DOHH2 (cell line): ENCODE results near the gene SLIT1.

Experiments used
- H3F3A ChIP-seq: fragments of 200-600 bp; sonication (generic), shearing (Covaris generic); 2 replicates; pipeline ENCODE4 v1.6.0; 2016; ENCODE audit warnings: antibody characterized with exemption, mild to moderate bottlenecking; ENCODE audit not compliant: control insufficient read depth, insufficient read depth
- H3K27ac ChIP-seq: fragments of 200-600 bp; sonication (generic); 2 replicates; pipeline ENCODE4 v1.5.1; 2014; ENCODE audit warnings: low read depth, mild to moderate bottlenecking, low read length, moderate library complexity
- H3K27me3 ChIP-seq: fragments of 200-600 bp; sonication (generic); 2 replicates; pipeline ENCODE4 v1.6.1; 2014; ENCODE audit warnings: mild to moderate bottlenecking, low read length, mixed read lengths; ENCODE audit not compliant: control insufficient read depth
- H3K36me3 ChIP-seq: fragments of 200-600 bp; sonication (generic); 2 replicates; pipeline ENCODE4 v1.6.1; 2014; ENCODE audit warnings: mild to moderate bottlenecking, low read length, moderate library complexity, mixed read lengths; ENCODE audit not compliant: control insufficient read depth
- H3K4me1 ChIP-seq: fragments of 200-600 bp; sonication (generic); 2 replicates; pipeline ENCODE4 v1.6.1; 2014; ENCODE audit warnings: mild to moderate bottlenecking, low read length, mixed read lengths; ENCODE audit not compliant: control insufficient read depth
- H3K4me2 ChIP-seq: fragments of 200-600 bp; sonication (generic); 2 replicates; pipeline ENCODE4 v1.6.0; 2014; ENCODE audit warnings: mild to moderate bottlenecking, low read length, moderate library complexity
- H3K4me3 ChIP-seq: fragments of 200-600 bp; sonication (generic); 2 replicates; pipeline ENCODE4 v1.5.1; 2014; ENCODE audit warnings: mild to moderate bottlenecking, low read length, mixed read lengths
- H3K79me2 ChIP-seq: fragments of 200-600 bp; sonication (generic); 2 replicates; pipeline ENCODE4 v1.6.1; 2014; ENCODE audit warnings: mild to moderate bottlenecking, low read length, mixed read lengths; ENCODE audit not compliant: control insufficient read depth
- H3K9me2 ChIP-seq: fragments of 200-600 bp; sonication (generic); replicated peaks from 2 replicates; pipeline ENCODE4 v1.6.1; 2014; ENCODE audit warnings: mild to moderate bottlenecking, low read length, mixed read lengths; ENCODE audit not compliant: control insufficient read depth
- H3K9me3 ChIP-seq: fragments of 200-600 bp; sonication (generic); 2 replicates; pipeline ENCODE4 v1.6.1; 2014; ENCODE audit warnings: antibody characterized with exemption, low read length, mixed read lengths; ENCODE audit not compliant: control insufficient read depth, insufficient read depth
- H4K20me1 ChIP-seq: fragments of 200-600 bp; sonication (generic); 2 replicates; pipeline ENCODE4 v1.6.0; 2014; ENCODE audit warnings: low read depth, mild to moderate bottlenecking, antibody characterized with exemption, low read length, moderate library complexity; ENCODE audit not compliant: control insufficient read depth, insufficient read depth
- EZH2phosphoT487 ChIP-seq: fragments of 200-600 bp; sonication (generic); IDR thresholded peaks from 2 replicates; pipeline ENCODE4 v1.6.1; 2017; ENCODE audit warnings: borderline replicate concordance, mild to moderate bottlenecking, antibody characterized with exemption, low read length, moderate library complexity, mixed read lengths
- TF ChIP-seq, protein P1 (sequence below): fragments of 200-600 bp; sonication (generic); IDR thresholded peaks from one replicate; pipeline ENCODE4 v1.5.1; 2014; ENCODE audit warnings: antibody characterized with exemption, mild to moderate bottlenecking, low read depth, low read length; ENCODE audit not compliant: poor library complexity, severe bottlenecking

Gene SLIT1

GRCh38 chr10:96968682-96969423, 216.9 kb downstream of the SLIT1 start:
- no peaks in the 10 kb centered on the region for H3K9me2 ChIP-seq
- no peaks in the 10 kb centered on the region for H3K79me2 ChIP-seq
- H4K20me1 ChIP-seq = no peaks in the 10 kb centered on the region
- no peaks in the 10 kb centered on the region for H3K36me3 ChIP-seq
- H3K4me1 ChIP-seq = peaks cover 9% of the 10 kb centered on the region
- no peaks in the 10 kb centered on the region for H3K27me3 ChIP-seq
- H3K27ac ChIP-seq = no peak overlapping the region
- TF ChIP-seq, protein P1, sequence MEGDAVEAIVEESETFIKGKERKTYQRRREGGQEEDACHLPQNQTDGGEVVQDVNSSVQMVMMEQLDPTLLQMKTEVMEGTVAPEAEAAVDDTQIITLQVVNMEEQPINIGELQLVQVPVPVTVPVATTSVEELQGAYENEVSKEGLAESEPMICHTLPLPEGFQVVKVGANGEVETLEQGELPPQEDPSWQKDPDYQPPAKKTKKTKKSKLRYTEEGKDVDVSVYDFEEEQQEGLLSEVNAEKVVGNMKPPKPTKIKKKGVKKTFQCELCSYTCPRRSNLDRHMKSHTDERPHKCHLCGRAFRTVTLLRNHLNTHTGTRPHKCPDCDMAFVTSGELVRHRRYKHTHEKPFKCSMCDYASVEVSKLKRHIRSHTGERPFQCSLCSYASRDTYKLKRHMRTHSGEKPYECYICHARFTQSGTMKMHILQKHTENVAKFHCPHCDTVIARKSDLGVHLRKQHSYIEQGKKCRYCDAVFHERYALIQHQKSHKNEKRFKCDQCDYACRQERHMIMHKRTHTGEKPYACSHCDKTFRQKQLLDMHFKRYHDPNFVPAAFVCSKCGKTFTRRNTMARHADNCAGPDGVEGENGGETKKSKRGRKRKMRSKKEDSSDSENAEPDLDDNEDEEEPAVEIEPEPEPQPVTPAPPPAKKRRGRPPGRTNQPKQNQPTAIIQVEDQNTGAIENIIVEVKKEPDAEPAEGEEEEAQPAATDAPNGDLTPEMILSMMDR = no peak
- no peak for TF ChIP-seq EZH2phosphoT487
- H3K9me3 ChIP-seq = no peaks in the 10 kb centered on the region
- H3K4me2 ChIP-seq = no peak overlapping the region
- H3F3A ChIP-seq = no peaks in the 10 kb centered on the region
- H3K4me3 ChIP-seq = no peak overlapping the region

GRCh38 chr10:96967847-96968246, 217.9 kb downstream of the SLIT1 start:
- TF ChIP-seq, protein P1 = no peak
- no peak for TF ChIP-seq EZH2phosphoT487
- Histone ChIP-seq H3K27ac (no peak overlapping the region), H3F3A (no peaks in the 10 kb centered on the region), H3K9me3 (no peaks in the 10 kb centered on the region), H4K20me1 (no peaks in the 10 kb centered on the region), H3K4me1 (no peaks in the 10 kb centered on the region; the same call in 1 of the 2 replicates), H3K27me3 (no peaks in the 10 kb centered on the region), H3K79me2 (no peaks in the 10 kb centered on the region), H3K36me3 (no peaks in the 10 kb centered on the region), H3K4me2 (no peak overlapping the region), H3K9me2 (no peaks in the 10 kb centered on the region), H3K4me3 (no peak overlapping the region)

- Histone ChIP-seq H3K27ac (no peak overlapping the region), H3K9me3 (no peaks in the 10 kb centered on the region), H3K27me3 (no peaks in the 10 kb centered on the region), H3K79me2 (no peaks in the 10 kb centered on the region), H3K36me3 (peaks cover 4% of the 10 kb centered on the region), H3F3A (no peaks in the 10 kb centered on the region), H3K4me3 (no peak overlapping the region), H4K20me1 (no peaks in the 10 kb centered on the region), H3K4me1 (no peaks in the 10 kb centered on the region), H3K4me2 (no peak overlapping the region), H3K9me2 (no peaks in the 10 kb centered on the region)
- TF ChIP-seq, protein P1 = no peak
- no peak for TF ChIP-seq EZH2phosphoT487
Measured at GRCh38 chr10:96964131-96964530, 221.6 kb downstream of the SLIT1 start.
